Measurements from ENCODE around the gene TMEM248.
"Not testable (repeated sequence)": the region's sequence is repeated elsewhere in the genome, so short reads cannot be mapped to it uniquely, and the experiment has no call there.

Gene TMEM248

DNA sequence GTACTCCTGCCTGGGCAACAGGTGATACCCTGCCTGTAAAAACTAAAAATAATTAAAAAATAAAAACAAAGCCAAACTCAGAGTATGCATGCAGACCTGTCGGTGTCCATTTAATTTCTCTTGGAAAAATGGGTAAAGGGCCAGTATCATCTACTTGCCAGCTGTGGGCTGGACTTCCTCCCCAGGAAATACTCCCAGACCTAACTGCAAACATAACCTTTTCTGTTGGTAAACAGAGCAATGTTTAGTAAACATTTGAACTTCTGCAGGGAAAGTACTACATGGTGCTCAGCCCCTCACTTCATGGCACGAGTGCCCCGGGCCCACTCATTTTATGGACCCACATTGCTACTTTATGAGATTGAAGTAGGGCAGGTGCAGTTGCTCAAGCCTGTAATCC lies 10.2 kb upstream of the TMEM248 start:
- DNase-seq (ENCODE audit: low read depth): no peak
- no peak overlapping the region for H3K4me3 ChIP-seq (ENCODE audit: low read depth, low read length)
- in situ Hi-C loops (cut with HindIII; ENCODE audit: low sequenced_read_pairs): no loop called here
- TF ChIP-seq, protein P1, sequence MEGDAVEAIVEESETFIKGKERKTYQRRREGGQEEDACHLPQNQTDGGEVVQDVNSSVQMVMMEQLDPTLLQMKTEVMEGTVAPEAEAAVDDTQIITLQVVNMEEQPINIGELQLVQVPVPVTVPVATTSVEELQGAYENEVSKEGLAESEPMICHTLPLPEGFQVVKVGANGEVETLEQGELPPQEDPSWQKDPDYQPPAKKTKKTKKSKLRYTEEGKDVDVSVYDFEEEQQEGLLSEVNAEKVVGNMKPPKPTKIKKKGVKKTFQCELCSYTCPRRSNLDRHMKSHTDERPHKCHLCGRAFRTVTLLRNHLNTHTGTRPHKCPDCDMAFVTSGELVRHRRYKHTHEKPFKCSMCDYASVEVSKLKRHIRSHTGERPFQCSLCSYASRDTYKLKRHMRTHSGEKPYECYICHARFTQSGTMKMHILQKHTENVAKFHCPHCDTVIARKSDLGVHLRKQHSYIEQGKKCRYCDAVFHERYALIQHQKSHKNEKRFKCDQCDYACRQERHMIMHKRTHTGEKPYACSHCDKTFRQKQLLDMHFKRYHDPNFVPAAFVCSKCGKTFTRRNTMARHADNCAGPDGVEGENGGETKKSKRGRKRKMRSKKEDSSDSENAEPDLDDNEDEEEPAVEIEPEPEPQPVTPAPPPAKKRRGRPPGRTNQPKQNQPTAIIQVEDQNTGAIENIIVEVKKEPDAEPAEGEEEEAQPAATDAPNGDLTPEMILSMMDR (IDR thresholded peaks at IDR 0.05; ENCODE audit: low read depth, low read length, missing control alignments): no peak

DNA sequence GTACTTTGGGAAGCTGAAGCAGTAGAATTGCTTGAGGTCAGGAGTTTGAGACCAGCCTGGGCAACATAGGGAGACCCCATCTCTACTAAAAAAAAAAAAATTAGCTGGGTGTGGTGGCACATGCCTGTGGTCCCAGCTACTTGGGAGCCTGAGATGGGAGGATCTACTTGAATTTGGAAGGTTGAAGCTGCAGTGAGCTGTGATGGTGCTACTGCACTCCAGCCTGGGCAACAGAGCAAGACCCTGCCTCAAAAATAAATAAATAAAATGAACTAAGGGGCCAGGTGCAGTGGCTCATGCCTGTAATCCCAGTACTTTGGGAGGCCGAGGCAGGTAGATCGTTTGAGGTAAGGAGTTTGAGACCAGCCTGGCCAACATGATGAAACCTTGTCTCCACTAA lies 9.8 kb upstream of the TMEM248 start:
- H3K4me3 ChIP-seq (ENCODE audit: low read depth, low read length); DNase-seq (ENCODE audit: low read depth); in situ Hi-C loops (cut with HindIII; ENCODE audit: low sequenced_read_pairs): not testable (repeated sequence)

DNA sequence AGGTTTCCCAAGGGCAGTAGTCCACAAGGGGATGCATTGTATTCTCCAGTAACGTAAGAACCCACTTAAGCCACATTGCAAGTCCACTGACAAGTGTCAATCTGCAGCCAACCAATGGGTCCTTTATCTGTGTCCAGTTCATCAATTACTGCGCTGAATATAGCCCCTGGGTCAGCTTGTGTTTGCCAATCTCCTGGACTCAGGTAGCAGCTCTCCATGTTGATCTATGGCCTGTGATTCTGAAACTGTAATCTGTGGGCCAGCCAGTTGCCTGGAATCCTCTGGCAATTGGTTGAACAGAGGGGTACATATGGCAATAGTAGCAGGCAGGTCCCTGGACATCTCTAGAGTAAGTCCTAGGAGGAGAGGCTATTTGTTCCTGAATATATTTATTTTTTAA lies 8.8 kb upstream of the TMEM248 start:
- in situ Hi-C loops (cut with HindIII; ENCODE audit: low sequenced_read_pairs): no loop called here
- H3K4me3 ChIP-seq (ENCODE audit: low read depth, low read length): no peak overlapping the region

DNA sequence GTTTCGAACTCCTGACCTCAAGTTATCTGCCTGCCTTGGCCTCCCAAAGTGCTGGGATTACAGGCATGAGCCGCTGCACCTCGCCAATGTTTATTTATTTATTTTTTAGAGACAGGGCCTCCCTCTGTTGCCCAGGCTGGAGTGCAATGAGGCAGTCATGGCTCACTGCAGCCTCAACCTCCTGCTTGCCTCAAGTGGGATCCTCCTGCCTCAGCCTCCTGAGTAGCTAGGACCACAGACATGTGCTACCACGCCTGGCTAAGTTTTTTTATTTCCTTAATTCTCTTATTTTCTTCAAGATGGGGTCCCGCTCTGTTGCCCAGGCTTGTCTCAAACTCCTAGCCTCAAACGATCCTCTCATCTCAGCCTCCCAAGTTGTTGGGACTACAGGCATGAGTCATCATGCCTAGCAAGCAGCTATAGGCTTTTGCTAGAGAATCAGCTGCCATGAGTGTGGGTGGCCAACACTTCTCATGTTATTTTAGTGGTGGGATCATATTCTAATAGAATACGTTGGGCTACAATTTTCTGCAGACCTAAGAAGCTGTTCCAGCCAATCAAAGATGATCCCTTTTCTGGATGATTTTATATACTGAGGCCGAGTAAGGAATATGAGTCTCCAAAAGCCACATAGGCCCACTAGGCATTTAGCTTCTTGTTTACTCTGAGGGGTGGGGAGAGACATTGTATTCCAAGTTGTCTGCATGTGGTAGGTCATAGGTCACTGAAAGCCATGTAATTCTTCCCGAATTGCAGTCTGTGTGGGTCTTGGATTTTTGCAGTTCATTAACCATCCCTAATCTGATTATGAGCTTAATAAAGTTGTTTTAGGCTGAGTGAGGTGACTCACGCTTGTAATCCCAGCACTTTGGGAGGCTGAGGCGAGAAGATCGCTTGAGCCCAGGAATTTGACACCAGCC lies 7.6 kb upstream of the TMEM248 start:
- H3K4me3 ChIP-seq (ENCODE audit: low read depth, low read length): no peak overlapping the region
- TF ChIP-seq, protein P1 (IDR thresholded peaks at IDR 0.05; ENCODE audit: low read depth, low read length, missing control alignments): no peak
- in situ Hi-C loops (cut with HindIII; ENCODE audit: low sequenced_read_pairs): no loop called here
- no peak for DNase-seq (ENCODE audit: low read depth)

More for the DNA sequence above, 8.8 kb upstream of the TMEM248 start:
- no peak for DNase-seq (ENCODE audit: low read depth)
- TF ChIP-seq, protein P1 (IDR thresholded peaks at IDR 0.05; ENCODE audit: low read depth, low read length, missing control alignments): no peak

DNA sequence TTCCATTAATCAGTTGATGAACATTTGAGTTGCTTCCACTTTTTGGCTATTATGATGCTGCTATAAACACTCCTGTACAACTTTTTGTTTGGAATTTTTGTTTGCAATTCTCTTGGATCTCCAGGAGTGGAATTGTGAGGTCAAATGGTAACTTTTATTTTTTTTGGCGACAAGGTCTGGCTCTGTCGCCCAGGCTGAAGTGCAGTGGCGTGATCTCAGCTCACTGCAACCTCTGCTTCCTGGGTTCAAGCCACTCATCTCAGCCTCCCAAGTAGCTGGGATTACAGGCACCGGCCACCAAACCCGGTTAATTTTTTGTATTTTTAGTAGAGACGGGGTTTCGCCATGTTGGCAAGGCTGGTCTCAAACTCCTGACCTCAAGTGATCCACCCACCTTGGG lies 3.1 kb upstream of the TMEM248 start:
- in situ Hi-C loops (cut with HindIII; ENCODE audit: low sequenced_read_pairs); DNase-seq (ENCODE audit: low read depth); H3K4me3 ChIP-seq (ENCODE audit: low read depth, low read length): not testable (repeated sequence)

DNA sequence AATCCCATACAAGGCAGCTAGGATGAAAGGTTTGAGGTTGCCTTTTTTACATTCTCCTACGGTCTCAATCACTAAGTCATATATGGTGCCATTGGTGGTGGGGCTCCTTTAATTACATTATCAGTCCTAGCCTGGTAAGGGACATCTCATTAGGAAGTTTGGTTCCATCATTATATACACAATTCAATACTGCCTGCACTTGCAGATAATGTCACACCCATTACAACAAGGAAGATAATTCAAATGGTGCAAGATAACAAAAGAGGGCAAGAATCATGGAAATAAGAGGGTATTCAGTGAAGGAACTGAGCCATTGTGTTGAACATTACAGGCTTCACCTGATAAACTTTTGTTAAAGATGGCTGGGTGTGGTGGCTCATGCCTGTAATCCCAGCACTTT lies 1.7 kb upstream of the TMEM248 start:
- H3K4me3 ChIP-seq (ENCODE audit: low read depth, low read length): no peak overlapping the region
- in situ Hi-C loops (cut with HindIII; ENCODE audit: low sequenced_read_pairs): no loop called here
- no peak for DNase-seq (ENCODE audit: low read depth)
- TF ChIP-seq, protein P1 (IDR thresholded peaks at IDR 0.05; ENCODE audit: low read depth, low read length, missing control alignments): no peak

DNA sequence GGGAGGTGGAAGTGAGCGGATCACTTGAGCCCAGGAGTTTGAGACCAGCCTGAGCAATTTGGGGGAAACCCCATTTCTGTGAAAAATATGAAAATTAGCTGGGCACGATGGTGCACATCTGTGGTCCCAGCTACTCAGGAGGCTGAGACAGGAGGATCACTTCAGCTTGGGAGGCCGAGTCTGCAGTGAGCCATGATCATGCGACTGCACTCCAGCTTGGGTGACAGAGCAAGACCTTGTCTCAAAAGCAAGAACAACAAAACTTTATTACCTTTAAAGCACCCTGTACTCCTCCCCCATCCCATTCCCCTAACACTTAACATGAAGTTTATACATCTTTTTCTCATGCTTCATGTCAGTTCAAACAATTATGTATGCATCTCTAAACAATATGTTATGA lies 1.3 kb upstream of the TMEM248 start:
- no peak for DNase-seq (ENCODE audit: low read depth)
- H3K4me3 ChIP-seq (ENCODE audit: low read depth, low read length): no peak overlapping the region
- TF ChIP-seq, protein P1 (IDR thresholded peaks at IDR 0.05; ENCODE audit: low read depth, low read length, missing control alignments): no peak
- in situ Hi-C loops (cut with HindIII; ENCODE audit: low sequenced_read_pairs): no loop called here
